Adrenal gland (tissue), 12 donors: ENCODE measurements around the gene CDH16. TPM values are rescaled to one million over a fixed set of nuclear protein-coding genes. Genes with fewer than 3 reads are reported as not detected.
"Not testable (repeated sequence)": the region's sequence is repeated elsewhere in the genome, so short reads cannot be mapped to it uniquely, and the experiment has no call there.

ENCODE experiments used
- DNase-seq, 7 donors: peaks; one replicate each; pipeline ENCODE4 v3.0.0-alpha.2; 2019 to 2020
- H3K27ac ChIP-seq, 5 donors: fragments of 200-600 bp; sonication (generic) in 4 of 5; 1 replicate in 3 of 5; 2 replicates in 2 of 5; pipeline versions ENCODE4 v1.5.1 to v1.8.0; 2016 to 2020; ENCODE audit warnings: mild to moderate bottlenecking in 1 of 5
- H3K27me3 ChIP-seq: fragments of 200-600 bp; 2 replicates; pipeline ENCODE4 v1.8.0; 2021
- H3K36me3 ChIP-seq, 2 donors: fragments of 200-600 bp; replicated peaks in 1 of 2; 1 replicate in 1 of 2; 2 replicates in 1 of 2; pipeline versions ENCODE4 v1.5.1 to v1.8.0; 2018 to 2022
- H3K4me1 ChIP-seq, 2 donors: fragments of 200-600 bp; replicated peaks in 1 of 2; 1 replicate in 1 of 2; 2 replicates in 1 of 2; pipeline versions ENCODE4 v1.5.1 to v1.8.0; 2018 to 2021
- H3K4me3 ChIP-seq, 4 donors: fragments of 200-600 bp; sonication (generic) in 3 of 4; one replicate each; pipeline ENCODE4 v1.5.1; 2016 to 2018
- H3K9me3 ChIP-seq, 3 donors: fragments of 200-600 bp; sonication (generic) in 1 of 3; replicated peaks in 1 of 3; 1 replicate in 2 of 3; 2 replicates in 1 of 3; pipeline versions ENCODE4 v1.5.1 to v1.8.0; 2016 to 2021
- CTCF ChIP-seq, 6 experiments: fragments of 450-650 bp in 4 of 6; fragments of 200-600 bp in 2 of 6; sonication (generic) in 1 of 6; IDR thresholded peaks; 1 replicate in 5 of 6; 2 replicates in 1 of 6; pipeline versions ENCODE4 v1.5.1 to v1.8.0; 2016 to 2021; ENCODE audit warnings: antibody characterized with exemption in 6 of 6, mild to moderate bottlenecking in 2 of 6, moderate library complexity in 1 of 6
- POLR2A ChIP-seq, 2 donors: fragments of 450-650 bp; IDR thresholded peaks; one replicate each; pipeline ENCODE4 v1.6.1; 2017; ENCODE audit warnings: antibody characterized with exemption in 2 of 2, mild to moderate bottlenecking in 2 of 2, moderate library complexity in 1 of 2
- WGBS, 4 donors: extraction: QIAGEN DNeasy Blood & Tissue Kit in 2 of 4; methylation state at CpG; one replicate each; pipeline versions ENCODE4 v1.1.5 to v1.1.7; 2013 to 2017; 5-methylcytosine and 5-hydroxymethylcytosine counted together
- intact Hi-C, 2 donors: fragments of 100-400 bp; cut with DNase I; formaldehyde crosslinking; loops; one replicate each; pipeline versions ENCODE4 v1.14.1 to v1.15.0; 2022 to 2023
- polyA plus RNA-seq, 3 donors: library from polyadenylated mRNA; stranded (reverse); fragments of 200-250 nt in 2 of 3; fragments of 350-450 nt in 1 of 3; fragmentation: Illumina TruSeq in 1 of 3; extraction: RNeasy Lipid Tissue Mini Kit (QIAGEN cat#74804) in 1 of 3; gene quantifications; one replicate each; pipeline ENCODE4 v1.2.3, GENCODE V29; 2013 to 2014
- total RNA-seq, 9 donors: library from RNA; depleted of rRNA in 4 of 9; stranded (reverse); fragments of >200 nt in 4 of 9; fragments of 120-200 nt in 1 of 9; fragmentation: NEBNext Ultra II Directional in 1 of 9; extraction: Animal tissue kit (Norgen Biotek cat#: 25700) in 1 of 9; gene quantifications; one replicate each; pipeline versions ENCODE4 v1.1.0 to v1.2.4, GENCODE V29; 2013 to 2023
- donor health status: healthy with polysubstance abuse.
- donor health status: Bipolar disorder and iron deficiency.
- donor health status: DM: yes; HTN: yes; CAD: no.
- donor health status: DM: no; HTN: no; CAD: no.
- donor health status: DM: no; HTN: no; CAD: no.
- donor health status: DM: yes; HTN: yes; CAD: no.

The CDH16 gene
- total and polyA plus RNA-seq, 12 donors = 0.69 TPM; not detected in 11

- Histone ChIP-seq H3K27me3 (no peaks in the 10 kb centered on the region), H3K9me3 (no peaks in the 10 kb centered on the region), H3K27ac (no peak overlapping the region), H3K36me3 (no peaks in the 10 kb centered on the region), H3K4me3 (no peak overlapping the region), H3K4me1 (peaks cover 0 to 9% of the 10 kb centered on the region in 2 donors)
- TF ChIP-seq POLR2A (IDR thresholded peaks at IDR 0.05) (no peak), CTCF (IDR thresholded peaks at IDR 0.05) (no peak)
- 77 to 100% (median 97%) methylated on average over 3 of the region's 3 CpGs for WGBS, 4 donors
- DNase-seq = no peak
- intact Hi-C loops = no loop called here
These were observed 46.8 kb downstream of the CDH16 start for GRCh38 chr16:66871840-66872239.

- DNase-seq = not testable (repeated sequence)
These were observed 47.3 kb downstream of the CDH16 start for GRCh38 chr16:66871363-66871762.

GRCh38 chr16:66869424-66869823 lies 49.3 kb downstream of the CDH16 start:
- no peak for DNase-seq
- 62 to 78% (median 65%) methylated on average over 1 of the region's 1 CpG; no CpG with 5 or more reads in 1 of the 4 donors for WGBS, 4 donors

More at GRCh38 chr16:66871363-66871762, 47.3 kb downstream of the CDH16 start:
- H3K4me3 ChIP-seq, H3K27ac ChIP-seq, H3K27me3 ChIP-seq, H3K9me3 ChIP-seq, H3K36me3 ChIP-seq, H3K4me1 ChIP-seq, intact Hi-C loops: not testable (repeated sequence)
- 83 to 93% (median 89%) methylated on average over 2 of the region's 2 CpGs for WGBS, 4 donors

GRCh38 chr16:66863707-66864106 lies 55.0 kb downstream of the CDH16 start:
- Histone ChIP-seq H3K27ac (no peak overlapping the region), H3K4me3 (no peak overlapping the region), H3K9me3 (no peaks in the 10 kb centered on the region), H3K4me1 (peaks cover 0 to 5% of the 10 kb centered on the region in 2 donors), H3K27me3 (no peaks in the 10 kb centered on the region), H3K36me3 (no peaks in the 10 kb centered on the region)
- intact Hi-C loops = loop anchor here (10.0 kb wide), 3 partner anchors 129 to 459 kb away; partner anchors contain the start of gene CMTM3 (in 1 of the 2)
- no peak for DNase-seq
- no peak for TF ChIP-seq CTCF (IDR thresholded peaks at IDR 0.05)
- TF ChIP-seq POLR2A (IDR thresholded peaks at IDR 0.05) = no peak

More at GRCh38 chr16:66869424-66869823, 49.3 kb downstream of the CDH16 start:
- Histone ChIP-seq H3K36me3 (no peaks in the 10 kb centered on the region), H3K27me3 (no peaks in the 10 kb centered on the region), H3K4me3 (no peak overlapping the region), H3K4me1 (peaks cover 0 to 9% of the 10 kb centered on the region in 2 donors), H3K27ac (no peak overlapping the region), H3K9me3 (no peaks in the 10 kb centered on the region)
- intact Hi-C loops = loop anchor here (5.0 to 10.0 kb wide), 5 partner anchors 37 to 465 kb away; partner anchors contain the start of genes NAE1 (in 2 of the 2) and CMTM3 (in 1 of the 2)
- TF ChIP-seq POLR2A (IDR thresholded peaks at IDR 0.05) (no peak), CTCF (IDR thresholded peaks at IDR 0.05) (no peak)

GRCh38 chr16:66862023-66862520 lies 56.6 kb downstream of the CDH16 start:
- TF ChIP-seq CTCF (IDR thresholded peaks at IDR 0.05) = no peak
- TF ChIP-seq POLR2A (IDR thresholded peaks at IDR 0.05) = no peak
- WGBS, 4 donors = 75 to 93% (median 91%) methylated on average over 4 to 8 of the region's 8 CpGs
- Histone ChIP-seq H3K27ac (no peak overlapping the region), H3K36me3 (no peaks in the 10 kb centered on the region), H3K4me3 (no peak overlapping the region), H3K27me3 (no peaks in the 10 kb centered on the region), H3K4me1 (peaks cover 0 to 5% of the 10 kb centered on the region in 2 donors), H3K9me3 (no peaks in the 10 kb centered on the region)
- peak in 1 of 7 donors; percentile 7 for DNase-seq
- intact Hi-C loops = loop anchor here (10.0 kb wide), 3 partner anchors 127 to 457 kb away; partner anchors contain the start of gene CMTM3 (in 1 of the 2)
